Stimulated activated CD4-positive, alpha-beta T cell treated with anti-CD3 and anti-CD28 coated beads, TNF-alpha, amount 100 ng/mL, for 4 hours (primary cell): Measurements from ENCODE around the gene CAMKK2.

ENCODE experiments used
- DNase-seq, 3 experiments: peaks; one replicate each; pipeline ENCODE4 v3.0.0-alpha.2; 2020; ENCODE audit warnings: low read depth in 3 of 3

Gene CAMKK2

DNA sequence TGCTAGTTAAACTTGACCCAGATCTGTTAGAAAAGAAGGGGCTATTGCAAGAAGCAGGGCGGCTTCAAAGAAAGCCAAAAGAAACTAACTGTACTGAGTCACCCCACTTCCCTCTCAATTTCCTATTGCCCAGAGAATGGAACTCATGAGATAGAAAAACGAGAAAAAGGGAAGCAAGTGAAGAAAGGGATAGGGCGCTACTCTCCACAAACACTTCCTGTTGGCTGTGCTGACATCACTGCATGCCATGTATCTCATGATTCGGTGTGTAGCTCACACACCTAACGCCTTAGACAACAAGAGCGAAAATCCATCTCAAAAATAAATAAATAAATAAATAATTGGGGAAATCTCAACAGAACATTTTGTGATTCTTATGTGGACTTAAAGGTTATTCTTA, 99.6 kb downstream of the CAMKK2 start:
- no peak for DNase-seq

DNA sequence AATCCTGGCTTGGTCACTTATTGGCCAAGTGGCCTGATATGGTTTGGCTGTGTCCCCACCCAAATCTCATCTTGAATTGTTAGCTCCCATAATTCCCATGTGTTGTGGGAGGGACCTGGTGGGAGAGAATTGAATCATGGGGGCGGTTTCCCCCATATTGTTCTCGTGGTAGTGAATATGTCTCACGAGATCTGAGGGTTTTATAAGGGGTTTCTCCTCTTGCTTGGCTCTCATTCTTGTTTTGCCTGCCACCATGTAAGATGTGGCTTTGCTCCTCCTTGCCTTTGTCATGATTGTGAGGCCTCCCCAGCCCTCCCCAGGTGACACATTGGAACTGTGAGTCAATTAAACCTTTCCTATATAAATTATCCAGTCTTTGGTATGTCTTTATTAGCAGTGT, 105.4 kb downstream of the CAMKK2 start:
- DNase-seq = no peak

DNA sequence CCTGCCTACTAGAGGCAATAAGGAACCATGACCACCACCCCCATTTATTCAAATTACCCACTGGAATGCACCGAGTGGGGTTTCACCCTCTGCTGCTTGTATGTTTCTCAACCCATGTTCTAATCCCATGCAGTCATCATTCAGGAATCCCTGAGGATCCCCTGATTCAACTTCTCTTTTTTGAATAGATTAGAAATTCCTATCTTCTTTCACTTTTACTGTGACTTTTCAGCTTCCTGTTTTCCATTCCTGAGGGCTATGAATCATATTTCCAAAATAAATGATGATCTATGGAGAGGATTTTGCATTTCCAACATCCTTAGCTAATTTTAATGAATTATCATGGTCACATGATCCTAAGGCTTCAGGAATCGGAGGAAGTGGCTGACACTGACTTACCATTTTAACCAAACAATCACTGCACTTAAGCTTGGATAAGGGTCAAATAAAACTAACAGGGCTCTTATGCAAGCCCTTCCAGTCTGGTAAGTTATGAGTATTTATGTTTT, 105.9 kb downstream of the CAMKK2 start:
- DNase-seq = no peak

DNA sequence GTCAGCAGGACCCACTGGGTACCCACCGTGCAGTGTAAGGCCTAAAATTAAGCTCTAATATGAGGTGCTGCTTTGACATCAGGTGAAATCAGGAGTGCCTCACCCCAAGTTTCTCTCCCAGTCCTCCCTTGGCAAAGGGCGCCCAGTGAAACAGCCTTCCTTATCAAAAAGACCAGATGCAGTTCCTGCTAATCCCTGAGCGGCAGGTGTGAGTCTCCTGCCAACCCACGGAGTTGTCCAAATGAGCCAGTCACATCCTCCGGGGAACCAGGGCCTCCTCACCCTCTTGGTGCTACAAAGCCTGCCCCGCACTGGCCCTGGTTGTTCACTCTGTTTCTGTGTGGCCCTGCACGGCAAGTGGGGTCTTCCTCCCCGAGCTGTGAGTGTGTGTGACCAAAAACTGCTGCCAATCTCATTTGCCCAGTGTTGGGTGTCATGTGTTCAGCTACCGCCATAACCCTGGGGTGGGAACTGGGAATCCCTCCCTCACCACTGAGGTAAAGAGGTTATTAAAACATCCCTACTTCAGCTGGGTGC, 106.8 kb downstream of the CAMKK2 start:
- no peak for DNase-seq

DNA sequence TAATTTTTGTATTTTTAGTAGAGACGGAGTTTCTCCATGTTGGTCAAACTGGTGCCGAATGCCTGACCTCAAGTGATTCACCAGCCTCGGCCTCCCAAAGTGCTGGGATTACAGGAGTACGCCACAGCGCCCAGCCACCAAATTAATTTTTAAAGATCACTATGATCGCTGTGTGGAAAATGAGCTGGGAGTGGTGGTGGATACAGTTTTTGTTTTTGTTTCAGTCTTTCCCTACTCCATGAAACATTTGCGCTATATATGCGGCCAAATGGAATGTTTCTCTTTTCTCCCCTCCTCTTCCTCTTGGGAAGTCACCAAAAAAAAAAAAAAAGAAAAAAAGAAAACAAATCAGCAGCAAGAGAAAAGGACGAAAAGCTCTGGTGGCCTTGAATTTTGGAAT, 107.4 kb downstream of the CAMKK2 start:
- DNase-seq = no peak

DNA sequence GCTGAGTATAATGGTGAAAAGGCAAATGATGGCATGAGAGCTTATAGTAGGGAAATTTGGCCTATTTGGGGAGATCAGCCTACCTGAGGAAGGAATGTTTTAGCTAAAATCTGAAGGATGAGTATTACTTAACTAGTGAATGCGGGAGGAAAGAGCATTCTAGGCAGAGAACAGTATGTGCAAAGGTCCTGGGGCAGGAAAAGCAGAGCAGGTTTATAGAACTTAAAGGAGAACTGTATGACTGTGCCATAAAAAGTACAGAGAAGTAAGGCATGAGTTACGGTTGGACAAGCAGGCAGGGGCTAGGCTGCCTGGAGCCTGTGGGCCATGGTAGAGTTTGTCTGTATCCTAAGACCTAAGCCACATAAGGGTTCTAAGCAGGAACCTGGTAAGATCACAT, 108.3 kb downstream of the CAMKK2 start:
- DNase-seq = no peak
